ENCODE measurements around the gene HK1.

The HK1 gene

DNA sequence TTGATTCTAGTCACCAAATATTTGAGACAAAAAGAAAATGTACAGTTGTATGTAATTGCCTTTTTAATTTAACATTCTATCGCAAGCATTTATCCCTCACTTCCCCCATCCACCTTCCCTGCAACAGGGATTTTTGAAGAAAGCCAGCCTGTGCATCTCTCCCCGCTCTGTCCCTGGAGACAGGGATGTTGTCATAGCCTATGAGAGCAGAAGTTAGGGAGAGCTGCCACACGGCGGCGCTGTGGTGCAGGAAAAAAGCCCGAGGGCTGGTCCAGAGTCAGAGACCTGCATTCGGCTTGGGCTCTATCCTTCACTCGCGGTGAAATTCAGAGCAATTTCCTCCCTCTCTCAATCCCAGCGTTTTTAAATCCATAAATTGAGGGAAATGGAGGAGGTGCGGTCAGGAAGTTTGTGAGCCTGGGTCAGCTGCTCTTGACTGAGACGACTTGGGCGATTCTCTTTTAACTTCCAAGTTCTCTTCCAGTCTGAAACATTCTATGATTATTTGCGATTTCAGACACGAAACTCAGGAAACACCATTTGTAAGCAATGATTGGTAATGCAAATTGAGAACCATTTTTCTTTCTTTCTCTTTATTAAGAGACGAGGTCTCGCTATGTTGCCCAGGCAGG lies 40.7 kb upstream of the HK1 start:
- no peaks in the 10 kb centered on the region for H3K27me3 ChIP-seq (replicated peaks; ENCODE audit: insufficient read depth, low read length)
- no peak overlapping the region for H3K27ac ChIP-seq (ENCODE audit: low read length)
- H3K4me1 ChIP-seq (ENCODE audit: low read length): no peaks in the 10 kb centered on the region
- H2AFZ ChIP-seq (ENCODE audit: low read length): peak overlapping the region; percentile 44
- no peak overlapping the region for H3K4me3 ChIP-seq (ENCODE audit: low read length)
- H3K79me2 ChIP-seq (ENCODE audit: low read length): no peaks in the 10 kb centered on the region
- no peak overlapping the region for H3K9ac ChIP-seq (ENCODE audit: low read length)
- H3K9me2 ChIP-seq (replicated peaks; ENCODE audit: insufficient read depth, low read length): no peaks in the 10 kb centered on the region
- TF ChIP-seq, protein P1, sequence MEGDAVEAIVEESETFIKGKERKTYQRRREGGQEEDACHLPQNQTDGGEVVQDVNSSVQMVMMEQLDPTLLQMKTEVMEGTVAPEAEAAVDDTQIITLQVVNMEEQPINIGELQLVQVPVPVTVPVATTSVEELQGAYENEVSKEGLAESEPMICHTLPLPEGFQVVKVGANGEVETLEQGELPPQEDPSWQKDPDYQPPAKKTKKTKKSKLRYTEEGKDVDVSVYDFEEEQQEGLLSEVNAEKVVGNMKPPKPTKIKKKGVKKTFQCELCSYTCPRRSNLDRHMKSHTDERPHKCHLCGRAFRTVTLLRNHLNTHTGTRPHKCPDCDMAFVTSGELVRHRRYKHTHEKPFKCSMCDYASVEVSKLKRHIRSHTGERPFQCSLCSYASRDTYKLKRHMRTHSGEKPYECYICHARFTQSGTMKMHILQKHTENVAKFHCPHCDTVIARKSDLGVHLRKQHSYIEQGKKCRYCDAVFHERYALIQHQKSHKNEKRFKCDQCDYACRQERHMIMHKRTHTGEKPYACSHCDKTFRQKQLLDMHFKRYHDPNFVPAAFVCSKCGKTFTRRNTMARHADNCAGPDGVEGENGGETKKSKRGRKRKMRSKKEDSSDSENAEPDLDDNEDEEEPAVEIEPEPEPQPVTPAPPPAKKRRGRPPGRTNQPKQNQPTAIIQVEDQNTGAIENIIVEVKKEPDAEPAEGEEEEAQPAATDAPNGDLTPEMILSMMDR (IDR thresholded peaks at IDR 0.05; ENCODE audit: low read length): peak; percentile 90
- TF ChIP-seq EZH2phosphoT487 (IDR thresholded peaks at IDR 0.05; ENCODE audit: low read length) (no peak), EZH2 (optimal IDR thresholded peaks at IDR 0.05; ENCODE audit: low read depth, low read length) (no peak)
- H3K36me3 ChIP-seq (replicated peaks; ENCODE audit: insufficient read depth, low read length): no peaks in the 10 kb centered on the region
- DNase-seq: peak; percentile 72
- H3F3A ChIP-seq (ENCODE audit: insufficient read depth, low read length): no peaks in the 10 kb centered on the region
- no peaks in the 10 kb centered on the region for H4K20me1 ChIP-seq (ENCODE audit: insufficient read depth, low read length)
- H3K4me2 ChIP-seq (ENCODE audit: low read depth, low read length): peak overlapping the region; percentile 19; the same call in 1 of the 2 replicates
- no peaks in the 10 kb centered on the region for H3K9me3 ChIP-seq (replicated peaks; ENCODE audit: insufficient read depth, low read length)

DNA sequence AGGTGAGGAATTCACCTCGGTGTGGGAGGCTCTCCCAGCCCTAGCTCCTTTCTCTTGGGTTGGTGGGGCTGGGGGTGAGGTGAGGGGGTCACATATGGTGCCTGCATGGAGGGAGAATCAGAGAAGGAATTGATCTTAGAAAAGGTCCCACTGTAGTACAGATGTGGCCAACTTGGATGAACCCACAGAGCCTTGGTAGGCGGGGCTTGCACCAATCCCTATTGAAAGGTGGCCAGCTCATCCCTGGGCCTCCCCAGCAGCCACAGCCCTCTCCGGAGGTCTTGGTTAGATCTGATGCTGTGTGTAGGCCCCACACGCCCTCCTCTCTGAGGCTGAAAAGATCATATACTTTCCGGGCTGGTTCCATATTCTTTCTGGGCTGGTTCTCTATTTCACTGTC lies 39.2 kb upstream of the HK1 start:
- no peaks in the 10 kb centered on the region for H3K36me3 ChIP-seq (replicated peaks; ENCODE audit: insufficient read depth, low read length)
- H3K4me1 ChIP-seq (ENCODE audit: low read length): no peaks in the 10 kb centered on the region
- H3K9ac ChIP-seq (ENCODE audit: low read length): no peak overlapping the region
- H3K9me2 ChIP-seq (replicated peaks; ENCODE audit: insufficient read depth, low read length): no peaks in the 10 kb centered on the region
- no peak for DNase-seq
- H2AFZ ChIP-seq (ENCODE audit: low read length): no peak overlapping the region
- H3K9me3 ChIP-seq (replicated peaks; ENCODE audit: insufficient read depth, low read length): no peaks in the 10 kb centered on the region
- no peaks in the 10 kb centered on the region for H3K27me3 ChIP-seq (replicated peaks; ENCODE audit: insufficient read depth, low read length)
- no peaks in the 10 kb centered on the region for H4K20me1 ChIP-seq (ENCODE audit: insufficient read depth, low read length)
- H3F3A ChIP-seq (ENCODE audit: insufficient read depth, low read length): no peaks in the 10 kb centered on the region
- H3K27ac ChIP-seq (ENCODE audit: low read length): no peak overlapping the region
- H3K79me2 ChIP-seq (ENCODE audit: low read length): no peaks in the 10 kb centered on the region
- H3K4me3 ChIP-seq (ENCODE audit: low read length): no peak overlapping the region
- TF ChIP-seq EZH2phosphoT487 (IDR thresholded peaks at IDR 0.05; ENCODE audit: low read length): no peak
- TF ChIP-seq, protein P1 (IDR thresholded peaks at IDR 0.05; ENCODE audit: low read length): no peak
- TF ChIP-seq EZH2 (optimal IDR thresholded peaks at IDR 0.05; ENCODE audit: low read depth, low read length): no peak
- H3K4me2 ChIP-seq (ENCODE audit: low read depth, low read length): no peak overlapping the region

DNA sequence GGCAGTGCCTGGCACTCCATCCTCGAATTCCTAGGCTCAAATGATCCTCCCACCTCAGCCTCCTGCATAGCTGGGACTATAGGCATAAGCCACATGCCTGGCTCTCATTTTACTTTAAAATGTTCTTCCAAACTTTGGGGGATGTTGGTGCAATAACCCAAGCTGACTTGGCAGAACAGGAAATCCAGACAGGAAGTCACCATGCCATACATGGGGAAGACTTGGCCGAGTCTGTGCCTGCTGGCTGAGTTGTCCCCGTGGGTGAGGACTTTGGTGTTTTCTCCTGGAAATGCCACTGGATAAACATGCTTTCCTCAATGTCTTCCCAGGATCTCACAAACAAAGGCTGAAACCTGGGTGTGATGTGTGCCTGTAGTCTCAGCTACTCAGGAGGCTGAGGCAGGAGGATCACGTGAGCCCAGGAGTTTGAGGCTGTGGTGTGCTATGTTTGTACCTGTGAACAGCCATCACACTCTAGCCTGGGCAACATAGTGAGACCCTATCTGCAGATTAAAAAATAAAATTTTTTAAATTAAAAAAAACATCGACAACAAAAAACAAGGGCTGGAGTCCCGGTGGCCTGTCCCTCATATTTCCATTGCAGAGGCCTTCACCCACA lies 38.4 kb upstream of the HK1 start:
- Histone ChIP-seq H3K4me3 (ENCODE audit: low read length) (no peak overlapping the region), H3K36me3 (replicated peaks; ENCODE audit: insufficient read depth, low read length) (no peaks in the 10 kb centered on the region), H4K20me1 (ENCODE audit: insufficient read depth, low read length) (no peaks in the 10 kb centered on the region), H3K27ac (ENCODE audit: low read length) (no peak overlapping the region), H3K9me2 (replicated peaks; ENCODE audit: insufficient read depth, low read length) (no peaks in the 10 kb centered on the region), H3K27me3 (replicated peaks; ENCODE audit: insufficient read depth, low read length) (no peaks in the 10 kb centered on the region), H3K9me3 (replicated peaks; ENCODE audit: insufficient read depth, low read length) (no peaks in the 10 kb centered on the region), H3K79me2 (ENCODE audit: low read length) (no peaks in the 10 kb centered on the region), H2AFZ (ENCODE audit: low read length) (no peak overlapping the region), H3K4me1 (ENCODE audit: low read length) (no peaks in the 10 kb centered on the region), H3K9ac (ENCODE audit: low read length) (no peak overlapping the region), H3F3A (ENCODE audit: insufficient read depth, low read length) (no peaks in the 10 kb centered on the region), H3K4me2 (ENCODE audit: low read depth, low read length) (no peak overlapping the region)
- TF ChIP-seq, protein P1 (IDR thresholded peaks at IDR 0.05; ENCODE audit: low read length): no peak
- TF ChIP-seq EZH2 (optimal IDR thresholded peaks at IDR 0.05; ENCODE audit: low read depth, low read length) (no peak), EZH2phosphoT487 (IDR thresholded peaks at IDR 0.05; ENCODE audit: low read length) (no peak)
- DNase-seq: no peak

All from MM.1S (cell line).